ENCODE results near the gene KCNIP1. TPM values are rescaled to one million over a fixed set of nuclear protein-coding genes. Genes with fewer than 3 reads are reported as not detected.
A peak's percentile ranks its signal among the peaks of the same experiment; 100 is the strongest.

Gene KCNIP1
- total and polyA plus RNA-seq, 10 of the 15 experiments (the other 5 are each of a cell fraction or from before 2014, with no cell fraction given), result not detected

DNA sequence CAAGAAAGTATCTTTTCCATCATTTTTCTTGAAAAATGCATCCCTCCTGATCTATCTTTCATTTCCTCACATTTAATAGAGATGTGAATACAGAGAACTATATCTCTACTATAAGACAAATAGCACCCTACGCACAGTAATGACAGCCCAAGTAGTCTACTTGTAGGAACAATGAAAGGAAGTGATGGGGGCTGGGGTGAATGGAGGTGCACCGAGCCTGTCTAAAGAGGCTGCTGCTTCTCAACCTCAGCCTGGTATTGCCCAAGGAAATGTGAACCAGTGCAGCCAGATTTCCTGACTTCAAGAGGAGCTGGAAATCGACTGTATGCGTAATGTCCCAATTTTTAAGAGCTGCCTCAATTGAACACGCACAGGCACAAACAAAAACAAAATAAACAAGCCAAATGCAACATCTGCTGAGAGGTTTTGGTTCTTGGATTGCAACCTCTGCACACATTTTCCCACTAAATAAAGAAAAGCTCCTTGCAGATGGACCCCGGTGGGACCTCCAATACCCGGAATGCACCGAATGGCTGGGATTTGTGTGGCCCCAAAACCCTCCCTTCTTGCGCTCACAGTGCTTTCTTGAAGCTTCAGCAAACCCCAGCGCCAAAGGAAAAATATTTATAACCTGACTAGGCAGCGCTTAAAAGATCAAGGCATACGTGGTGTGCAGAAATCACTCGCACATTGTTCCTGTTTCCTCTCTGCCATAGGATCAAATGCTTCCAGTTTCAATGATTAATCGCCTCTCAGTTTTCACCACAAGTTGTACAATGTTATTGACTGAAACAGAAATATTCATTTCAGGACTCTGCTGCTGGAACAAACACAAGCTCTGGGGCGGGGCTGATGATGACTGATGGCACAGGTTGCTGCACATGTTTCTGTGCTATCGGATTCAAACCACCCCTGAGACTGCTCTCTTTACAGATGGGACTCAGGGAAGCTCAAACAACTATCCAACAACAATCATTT is 68.3 kb downstream of the KCNIP1 start (continued):
- TF ChIP-seq, protein P1, sequence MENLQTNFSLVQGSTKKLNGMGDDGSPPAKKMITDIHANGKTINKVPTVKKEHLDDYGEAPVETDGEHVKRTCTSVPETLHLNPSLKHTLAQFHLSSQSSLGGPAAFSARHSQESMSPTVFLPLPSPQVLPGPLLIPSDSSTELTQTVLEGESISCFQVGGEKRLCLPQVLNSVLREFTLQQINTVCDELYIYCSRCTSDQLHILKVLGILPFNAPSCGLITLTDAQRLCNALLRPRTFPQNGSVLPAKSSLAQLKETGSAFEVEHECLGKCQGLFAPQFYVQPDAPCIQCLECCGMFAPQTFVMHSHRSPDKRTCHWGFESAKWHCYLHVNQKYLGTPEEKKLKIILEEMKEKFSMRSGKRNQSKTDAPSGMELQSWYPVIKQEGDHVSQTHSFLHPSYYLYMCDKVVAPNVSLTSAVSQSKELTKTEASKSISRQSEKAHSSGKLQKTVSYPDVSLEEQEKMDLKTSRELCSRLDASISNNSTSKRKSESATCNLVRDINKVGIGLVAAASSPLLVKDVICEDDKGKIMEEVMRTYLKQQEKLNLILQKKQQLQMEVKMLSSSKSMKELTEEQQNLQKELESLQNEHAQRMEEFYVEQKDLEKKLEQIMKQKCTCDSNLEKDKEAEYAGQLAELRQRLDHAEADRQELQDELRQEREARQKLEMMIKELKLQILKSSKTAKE (IDR thresholded peaks at IDR 0.05; ENCODE audit: low read depth, poor library complexity, severe bottlenecking), result no peak
- TF ChIP-seq JUND (IDR thresholded peaks at IDR 0.05; ENCODE audit: low read depth, low read length) (no peak), MYB (IDR thresholded peaks at IDR 0.05; ENCODE audit: borderline replicate concordance, low read depth, low read length) (no peak), JUNB (IDR thresholded peaks at IDR 0.05) (peak; percentile 70), IRF4 (IDR thresholded peaks at IDR 0.05; ENCODE audit: low read depth, low read length) (peak; percentile 59; the same call in 1 of the 2 replicates), EGR1 (IDR thresholded peaks at IDR 0.05; ENCODE audit: borderline replicate concordance in 1 of 2, low read depth in 2 of 2, low read length in 2 of 2) (no peak), SIX5 (IDR thresholded peaks at IDR 0.05; ENCODE audit: low read depth, low read length, severe bottlenecking) (no peak), BCL11A (IDR thresholded peaks at IDR 0.05; ENCODE audit: low read depth, low read length) (peak; percentile 23; the same call in 1 of the 2 replicates), CHD4 (IDR thresholded peaks at IDR 0.05) (no peak), MTA3 (IDR thresholded peaks at IDR 0.05; ENCODE audit: borderline replicate concordance, low read length) (no peak), SP1 (IDR thresholded peaks at IDR 0.05; ENCODE audit: low read depth, low read length) (no peak)
- TF ChIP-seq, protein P2, sequence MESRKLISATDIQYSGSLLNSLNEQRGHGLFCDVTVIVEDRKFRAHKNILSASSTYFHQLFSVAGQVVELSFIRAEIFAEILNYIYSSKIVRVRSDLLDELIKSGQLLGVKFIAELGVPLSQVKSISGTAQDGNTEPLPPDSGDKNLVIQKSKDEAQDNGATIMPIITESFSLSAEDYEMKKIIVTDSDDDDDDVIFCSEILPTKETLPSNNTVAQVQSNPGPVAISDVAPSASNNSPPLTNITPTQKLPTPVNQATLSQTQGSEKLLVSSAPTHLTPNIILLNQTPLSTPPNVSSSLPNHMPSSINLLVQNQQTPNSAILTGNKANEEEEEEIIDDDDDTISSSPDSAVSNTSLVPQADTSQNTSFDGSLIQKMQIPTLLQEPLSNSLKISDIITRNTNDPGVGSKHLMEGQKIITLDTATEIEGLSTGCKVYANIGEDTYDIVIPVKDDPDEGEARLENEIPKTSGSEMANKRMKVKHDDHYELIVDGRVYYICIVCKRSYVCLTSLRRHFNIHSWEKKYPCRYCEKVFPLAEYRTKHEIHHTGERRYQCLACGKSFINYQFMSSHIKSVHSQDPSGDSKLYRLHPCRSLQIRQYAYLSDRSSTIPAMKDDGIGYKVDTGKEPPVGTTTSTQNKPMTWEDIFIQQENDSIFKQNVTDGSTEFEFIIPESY (IDR thresholded peaks at IDR 0.05), result no peak
- TF ChIP-seq, protein P3, sequence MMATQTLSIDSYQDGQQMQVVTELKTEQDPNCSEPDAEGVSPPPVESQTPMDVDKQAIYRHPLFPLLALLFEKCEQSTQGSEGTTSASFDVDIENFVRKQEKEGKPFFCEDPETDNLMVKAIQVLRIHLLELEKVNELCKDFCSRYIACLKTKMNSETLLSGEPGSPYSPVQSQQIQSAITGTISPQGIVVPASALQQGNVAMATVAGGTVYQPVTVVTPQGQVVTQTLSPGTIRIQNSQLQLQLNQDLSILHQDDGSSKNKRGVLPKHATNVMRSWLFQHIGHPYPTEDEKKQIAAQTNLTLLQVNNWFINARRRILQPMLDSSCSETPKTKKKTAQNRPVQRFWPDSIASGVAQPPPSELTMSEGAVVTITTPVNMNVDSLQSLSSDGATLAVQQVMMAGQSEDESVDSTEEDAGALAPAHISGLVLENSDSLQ (IDR thresholded peaks at IDR 0.05), result peak; percentile 72; the same call in 1 of the 2 replicates
- TF ChIP-seq, protein P4, sequence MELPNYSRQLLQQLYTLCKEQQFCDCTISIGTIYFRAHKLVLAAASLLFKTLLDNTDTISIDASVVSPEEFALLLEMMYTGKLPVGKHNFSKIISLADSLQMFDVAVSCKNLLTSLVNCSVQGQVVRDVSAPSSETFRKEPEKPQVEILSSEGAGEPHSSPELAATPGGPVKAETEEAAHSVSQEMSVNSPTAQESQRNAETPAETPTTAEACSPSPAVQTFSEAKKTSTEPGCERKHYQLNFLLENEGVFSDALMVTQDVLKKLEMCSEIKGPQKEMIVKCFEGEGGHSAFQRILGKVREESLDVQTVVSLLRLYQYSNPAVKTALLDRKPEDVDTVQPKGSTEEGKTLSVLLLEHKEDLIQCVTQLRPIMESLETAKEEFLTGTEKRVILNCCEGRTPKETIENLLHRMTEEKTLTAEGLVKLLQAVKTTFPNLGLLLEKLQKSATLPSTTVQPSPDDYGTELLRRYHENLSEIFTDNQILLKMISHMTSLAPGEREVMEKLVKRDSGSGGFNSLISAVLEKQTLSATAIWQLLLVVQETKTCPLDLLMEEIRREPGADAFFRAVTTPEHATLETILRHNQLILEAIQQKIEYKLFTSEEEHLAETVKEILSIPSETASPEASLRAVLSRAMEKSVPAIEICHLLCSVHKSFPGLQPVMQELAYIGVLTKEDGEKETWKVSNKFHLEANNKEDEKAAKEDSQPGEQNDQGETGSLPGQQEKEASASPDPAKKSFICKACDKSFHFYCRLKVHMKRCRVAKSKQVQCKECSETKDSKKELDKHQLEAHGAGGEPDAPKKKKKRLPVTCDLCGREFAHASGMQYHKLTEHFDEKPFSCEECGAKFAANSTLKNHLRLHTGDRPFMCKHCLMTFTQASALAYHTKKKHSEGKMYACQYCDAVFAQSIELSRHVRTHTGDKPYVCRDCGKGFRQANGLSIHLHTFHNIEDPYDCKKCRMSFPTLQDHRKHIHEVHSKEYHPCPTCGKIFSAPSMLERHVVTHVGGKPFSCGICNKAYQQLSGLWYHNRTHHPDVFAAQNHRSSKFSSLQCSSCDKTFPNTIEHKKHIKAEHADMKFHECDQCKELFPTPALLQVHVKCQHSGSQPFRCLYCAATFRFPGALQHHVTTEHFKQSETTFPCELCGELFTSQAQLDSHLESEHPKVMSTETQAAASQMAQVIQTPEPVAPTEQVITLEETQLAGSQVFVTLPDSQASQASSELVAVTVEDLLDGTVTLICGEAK (IDR thresholded peaks at IDR 0.05; ENCODE audit: borderline replicate concordance), result no peak
- TF ChIP-seq, protein P5, sequence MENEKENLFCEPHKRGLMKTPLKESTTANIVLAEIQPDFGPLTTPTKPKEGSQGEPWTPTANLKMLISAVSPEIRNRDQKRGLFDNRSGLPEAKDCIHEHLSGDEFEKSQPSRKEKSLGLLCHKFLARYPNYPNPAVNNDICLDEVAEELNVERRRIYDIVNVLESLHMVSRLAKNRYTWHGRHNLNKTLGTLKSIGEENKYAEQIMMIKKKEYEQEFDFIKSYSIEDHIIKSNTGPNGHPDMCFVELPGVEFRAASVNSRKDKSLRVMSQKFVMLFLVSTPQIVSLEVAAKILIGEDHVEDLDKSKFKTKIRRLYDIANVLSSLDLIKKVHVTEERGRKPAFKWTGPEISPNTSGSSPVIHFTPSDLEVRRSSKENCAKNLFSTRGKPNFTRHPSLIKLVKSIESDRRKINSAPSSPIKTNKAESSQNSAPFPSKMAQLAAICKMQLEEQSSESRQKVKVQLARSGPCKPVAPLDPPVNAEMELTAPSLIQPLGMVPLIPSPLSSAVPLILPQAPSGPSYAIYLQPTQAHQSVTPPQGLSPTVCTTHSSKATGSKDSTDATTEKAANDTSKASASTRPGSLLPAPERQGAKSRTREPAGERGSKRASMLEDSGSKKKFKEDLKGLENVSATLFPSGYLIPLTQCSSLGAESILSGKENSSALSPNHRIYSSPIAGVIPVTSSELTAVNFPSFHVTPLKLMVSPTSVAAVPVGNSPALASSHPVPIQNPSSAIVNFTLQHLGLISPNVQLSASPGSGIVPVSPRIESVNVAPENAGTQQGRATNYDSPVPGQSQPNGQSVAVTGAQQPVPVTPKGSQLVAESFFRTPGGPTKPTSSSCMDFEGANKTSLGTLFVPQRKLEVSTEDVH (IDR thresholded peaks at IDR 0.05; ENCODE audit: low read depth, partially characterized antibody), result no peak

Data from GM12878 (cell line).